GM12878 (cell line): Measurements from ENCODE around the gene CTNNA3. TPM values are rescaled to one million over a fixed set of nuclear protein-coding genes. Genes with fewer than 3 reads are reported as not detected.

Source experiments
- ATAC-seq: fragments of 200-7000 bp; cut with Tn5 transposase; 3 replicates; pipeline ENCODE4 v1.9.1; 2020; ENCODE audit warnings: mild to moderate bottlenecking, moderate library complexity
- BruUV-seq: library from RNA; stranded (reverse); fragments of 400-500 nt; replicated peaks from 2 replicates; lab custom pipeline; 2021; lab: Mats Ljungman, UMichigan
- CTCF ChIA-PET: fragments of 300-600 bp; sonication (Branson Sonifier 250); formaldehyde crosslinking; extraction: SDS; loops from one replicate; lab custom pipeline; 2021; ENCODE audit warnings: inconsistent platforms; lab: Yijun Ruan, JAX
- POLR2A ChIA-PET: fragments of 350-600 bp; formaldehyde crosslinking; extraction: SDS; loops from one replicate; lab custom pipeline; 2021; ENCODE audit warnings: inconsistent platforms; lab: Charles Lee
- RAD21 ChIA-PET: fragments of 300-600 bp; sonication (Branson Sonifier 250); formaldehyde crosslinking; loops from one replicate; lab custom pipeline; 2023; ENCODE audit warnings: antibody characterized with exemption; ENCODE audit not compliant: unreplicated experiment; lab: Charles Lee
- SMC1A ChIA-PET: fragments of 300-600 bp; sonication (Branson Sonifier 250); formaldehyde crosslinking; loops from one replicate; lab custom pipeline; 2023; ENCODE audit not compliant: unreplicated experiment, uncharacterized antibody; lab: Charles Lee
- DNase-seq: peaks from one replicate; pipeline ENCODE4 v3.0.0-alpha.2; 2011; ENCODE audit warnings: low read depth, low spot score
- FAIRE-seq: peaks from 3 replicates; lab custom pipeline; 2011; peaks lifted over from hg19 to GRCh38; lab: Jason Lieb, UNC
- H2AFZ ChIP-seq: 2 replicates; pipeline ENCODE4 v1.6.0; 2011; ENCODE audit warnings: low read depth, low read length, control low read depth; ENCODE audit not compliant: control insufficient read depth
- H3K27ac ChIP-seq: 2 replicates; pipeline ENCODE4 v1.5.1; 2011; ENCODE audit warnings: control low read depth; ENCODE audit not compliant: control insufficient read depth, insufficient read depth
- H3K27me3 ChIP-seq, 2 experiments: replicated peaks in 1 of 2; 2 replicates each; pipeline versions ENCODE4 v1.6.0 to v1.6.1; 2011; ENCODE audit warnings: low read length in 1 of 2; ENCODE audit not compliant: control insufficient read depth in 2 of 2, insufficient read depth in 2 of 2
- H3K36me3 ChIP-seq, 2 experiments: 2 replicates each; pipeline ENCODE4 v1.5.1; 2011; ENCODE audit warnings: low read length in 1 of 2; ENCODE audit not compliant: control insufficient read depth in 2 of 2, insufficient read depth in 2 of 2
- H3K4me1 ChIP-seq: 2 replicates; pipeline ENCODE4 v1.6.1; 2011; ENCODE audit warnings: mild to moderate bottlenecking, low read length, moderate library complexity, mixed read lengths; ENCODE audit not compliant: control insufficient read depth, insufficient read depth
- H3K4me2 ChIP-seq: 2 replicates; pipeline ENCODE4 v1.6.0; 2011; ENCODE audit warnings: control low read depth; ENCODE audit not compliant: control insufficient read depth, insufficient read depth
- H3K4me3 ChIP-seq: fragments of 200-600 bp; sonication (generic); 2 replicates; pipeline ENCODE4 v1.5.1; 2016
- H3K79me2 ChIP-seq: 2 replicates; pipeline ENCODE4 v1.6.0; 2011; ENCODE audit warnings: low read length; ENCODE audit not compliant: control insufficient read depth, insufficient read depth
- H3K9ac ChIP-seq: 2 replicates; pipeline ENCODE4 v1.8.0; 2011; ENCODE audit warnings: low read length, control low read depth, mixed read lengths; ENCODE audit not compliant: control insufficient read depth, insufficient read depth
- H3K9me3 ChIP-seq: replicated peaks from 3 replicates; pipeline ENCODE4 v1.5.1; 2011; ENCODE audit warnings: mild to moderate bottlenecking, low read length; ENCODE audit not compliant: control insufficient read depth, insufficient read depth
- H4K20me1 ChIP-seq: 2 replicates; pipeline ENCODE4 v1.6.0; 2011; ENCODE audit not compliant: control insufficient read depth, insufficient read depth
- NFYB ChIP-seq: IDR thresholded peaks from 2 replicates; pipeline ENCODE4 v1.6.1; 2011; ENCODE audit warnings: low read depth, mild to moderate bottlenecking, low read length, improper control_type of control experiment, moderate library complexity; ENCODE audit not compliant: insufficient read depth
- POU2F2 ChIP-seq: IDR thresholded peaks from 3 replicates; pipeline ENCODE4 v1.6.1; 2011; ENCODE audit warnings: low read depth, mild to moderate bottlenecking, low read length, borderline replicate concordance
- SMAD5 ChIP-seq: IDR thresholded peaks from 2 replicates; pipeline ENCODE4 v1.6.1; 2016; ENCODE audit warnings: antibody characterized with exemption, low read depth
- SP1 ChIP-seq: IDR thresholded peaks from one replicate; pipeline ENCODE4 v1.6.1; 2011; ENCODE audit warnings: low read depth, low read length
- STAT3 ChIP-seq: IDR thresholded peaks from 2 replicates; pipeline ENCODE4 v1.6.1; 2011; ENCODE audit warnings: low read depth, low read length, improper control_type of control experiment
- YY1 ChIP-seq: IDR thresholded peaks from 2 replicates; pipeline ENCODE4 v1.6.1; 2011; ENCODE audit warnings: low read depth, mild to moderate bottlenecking, low read length
- WGBS: methylation state at CpG from one replicate; pipeline ENCODE4 v1.1.6; 2016; ENCODE audit warnings: low lambda C conversion rate; ENCODE audit not compliant: insufficient replicate concordance, insufficient coverage; ENCODE audit errors: missing lambda C conversion rate; 5-methylcytosine and 5-hydroxymethylcytosine counted together
- in situ Hi-C: fragments of 300-500 bp; cut with MboI; formaldehyde crosslinking; loops from 9 replicates; pipeline ENCODE4 v1.14.3; 2018; ENCODE audit warnings: mixed read lengths
- intact Hi-C: fragments of 100-400 bp; cut with micrococcal nuclease; formaldehyde crosslinking; loops from one replicate; pipeline ENCODE4 v1.14.2; 2022; ENCODE audit not compliant: unreplicated experiment
- polyA plus RNA-seq, 11 experiments: library from polyadenylated mRNA; depleted of rRNA in 4 of 11; unstranded in 6 of 11; stranded (reverse) in 5 of 11; fragments of >200 nt; fragmentation: Nextera tagmentation in 4 of 11; fragmentation: Illumina TruSeq in 1 of 11; extraction: Ambion mirVana in 4 of 11; extraction: Trizol in 1 of 11; gene quantifications; 1 replicate in 1 of 11; 2 replicates in 10 of 11; pipeline versions ENCODE4 v1.2.1 to v1.2.3, GENCODE V29; 2011 to 2016; ENCODE audit warnings: inconsistent platforms in 2 of 11, missing spikeins in 2 of 11, low read depth in 1 of 11
- total RNA-seq, 4 experiments: library from RNA; depleted of rRNA in 3 of 4; stranded (reverse); fragments of >200 nt in 3 of 4; fragmentation: Illumina TruSeq in 1 of 4; extraction: Trizol in 1 of 4; gene quantifications; 2 replicates each; pipeline versions ENCODE4 v1.2.1 to v1.2.3, GENCODE V29; 2013 to 2021

CTNNA3 gene
- total and polyA plus RNA-seq, 10 of the 15 experiments (the other 5 are each of a cell fraction or from before 2014, with no cell fraction given): under 0.01 to 4.5 (median 0.22) TPM; not detected in 2

GRCh38 chr10:66928776-66929175, 767.2 kb downstream of the CTNNA3 start:
- no peaks in the 10 kb centered on the region for H3K79me2 ChIP-seq
- no peaks in the 10 kb centered on the region for H3K36me3 ChIP-seq
- no peak for TF ChIP-seq STAT3
- TF ChIP-seq SP1: no peak
- no peak for TF ChIP-seq SMAD5
- TF ChIP-seq POU2F2: no peak
- TF ChIP-seq NFYB: no peak
- no peak for TF ChIP-seq YY1
- BruUV-seq: no TSS peak
- POLR2A ChIA-PET: no interaction called here
- RAD21 ChIA-PET: interaction anchor here (1.1 to 2.9 kb wide), 2 partner anchors 343 to 592 kb away, joined by 3 to 9 read pairs; no protein-coding TSS in a partner anchor
- H3K4me3 ChIP-seq: no peak overlapping the region
- no peaks in the 10 kb centered on the region for H4K20me1 ChIP-seq
- H3K4me2 ChIP-seq: no peak overlapping the region
- CTCF ChIA-PET: interaction anchor here (1.2 to 10.5 kb wide), 5 partner anchors 12 to 851 kb away, joined by 3 to 80 read pairs (median 4); no protein-coding TSS in a partner anchor
- H2AFZ ChIP-seq: no peak overlapping the region
- DNase-seq (no peak), FAIRE-seq (no peak), ATAC-seq (no peak)
- no peaks in the 10 kb centered on the region for H3K9me3 ChIP-seq
- H3K4me1 ChIP-seq: no peaks in the 10 kb centered on the region
- no peak overlapping the region for H3K9ac ChIP-seq
- H3K27ac ChIP-seq: no peak overlapping the region
- peaks cover 0 to 8% of the 10 kb centered on the region in 2 experiments; a peak in 2 of 4 replicates for H3K27me3 ChIP-seq
- SMC1A ChIA-PET: interaction anchor here (2.5 kb wide), 1 partner anchor 593 kb away, joined by 14 read pairs; no protein-coding TSS in a partner anchor
- WGBS: 5% methylated on average over 3 of the region's 3 CpGs
- in situ Hi-C loops (no loop called here), intact Hi-C loops (loop anchor here (5.0 kb wide), 1 partner anchor 594 kb away; no protein-coding TSS in a partner anchor)
